ENCODE measurements around the gene WASF2. TPM values are rescaled to one million over a fixed set of nuclear protein-coding genes. Genes with fewer than 3 reads are reported as not detected.
A peak's percentile ranks its signal among the peaks of the same experiment; 100 is the strongest.

WASF2 gene
- total and polyA plus RNA-seq, 2 of the 8 experiments (the other 6 are each of a cell fraction or from before 2014, with no cell fraction given), result 32.1 to 86.6 TPM

GRCh38 chr1:27430903-27431600 lies 58.9 kb downstream of the WASF2 start:
- no peak for FAIRE-seq
- no peak for DNase-seq (ENCODE audit: low read depth in 1 of 2, low spot score in 2 of 2)
- no peaks in the 10 kb centered on the region for H3K9me3 ChIP-seq (ENCODE audit: insufficient read depth in 2 of 2, low read depth in 1 of 2, low read length in 1 of 2)
- peak overlapping the region; percentile 57 for H2BK120ac ChIP-seq (replicated peaks; ENCODE audit: low read depth, low read length)
- WGBS, 2 experiments (ENCODE audit: extremely low coverage in 1 of 2, insufficient coverage in 1 of 2, insufficient read length in 1 of 2, insufficient replicate concordance in 2 of 2, low coverage in 1 of 2, low lambda C conversion rate in 2 of 2, missing lambda C conversion rate in 1 of 2), result 69% methylated on average over 1 of the region's 1 CpG; no CpG with 5 or more reads in 1 of the 2 experiments
- no peaks in the 10 kb centered on the region for H3K27me3 ChIP-seq (replicated peaks in 1 of 4; ENCODE audit: control insufficient read depth in 3 of 4, extremely low read depth in 1 of 4, insufficient read depth in 3 of 4, low read length in 3 of 4)
- peaks cover 0 to 2% of the 10 kb centered on the region in 2 experiments for H4K20me1 ChIP-seq (replicated peaks in 1 of 2; ENCODE audit: control insufficient read depth in 1 of 2, insufficient read depth in 2 of 2, low read length in 2 of 2)
- no peak overlapping the region for H4K8ac ChIP-seq (ENCODE audit: extremely low read depth, insufficient read depth, low read length)
- no peak overlapping the region for H2BK15ac ChIP-seq (ENCODE audit: low read length)
- CTCF ChIA-PET (ENCODE audit: partially characterized antibody), result interaction anchor here (1.1 to 37.8 kb wide), 8 partner anchors 9 to 176 kb away, joined by 3 to 863 read pairs (median 10); partner anchors contain the start of gene WASF2
- H3K4me1 ChIP-seq (replicated peaks in 1 of 4; ENCODE audit: control insufficient read depth in 3 of 4, insufficient read depth in 4 of 4, low read length in 3 of 4), result peaks cover 14 to 29% (median 22%) of the 10 kb centered on the region in 4 experiments
- H4K5ac ChIP-seq (ENCODE audit: insufficient read length, low read depth, low read length), result no peak overlapping the region
- no peak overlapping the region for H2AK5ac ChIP-seq (ENCODE audit: low read depth, low read length)
- peaks cover 0 to 10% (median 3%) of the 10 kb centered on the region in 4 experiments; a peak in 2 of 8 replicates for H3K36me3 ChIP-seq (ENCODE audit: control insufficient read depth in 2 of 4, insufficient read depth in 4 of 4, low read length in 3 of 4)
- H3K4me2 ChIP-seq (ENCODE audit: insufficient read depth in 1 of 2, low read depth in 2 of 2, low read length in 2 of 2), result no peak overlapping the region
- no peak overlapping the region for H3K4me3 ChIP-seq (ENCODE audit: extremely low read depth in 1 of 4, insufficient read depth in 2 of 4, low read depth in 3 of 4, low read length in 4 of 4)
- peak overlapping the region; percentile 25; the same call in 1 of the 2 replicates for H3K27ac ChIP-seq (ENCODE audit: low read depth, low read length)
- no peak overlapping the region for H3K14ac ChIP-seq (ENCODE audit: insufficient read length)
- H2BK5ac ChIP-seq (ENCODE audit: low read depth, low read length), result peak overlapping the region; percentile 82; the same call in 1 of the 2 replicates
- no peak overlapping the region for H3K56ac ChIP-seq (replicated peaks; ENCODE audit: insufficient read length, low read depth, low read length)
- H3K79me1 ChIP-seq (ENCODE audit: low read depth, low read length), result peaks cover 9% of the 10 kb centered on the region; the same call in 1 of the 2 replicates
- no peak overlapping the region for H3K18ac ChIP-seq (ENCODE audit: extremely low read depth, low read length)
- H4K91ac ChIP-seq (replicated peaks; ENCODE audit: insufficient read length, low read length), result no peak overlapping the region
- no peak overlapping the region; the same call in 1 of the 2 replicates for H2BK12ac ChIP-seq (ENCODE audit: low read depth, low read length)
- POLR2A ChIA-PET (ENCODE audit: partially characterized antibody), result interaction anchor here (0.7 to 3.7 kb wide), 7 partner anchors 8 to 958 kb away, joined by 3 to 23 read pairs (median 4); partner anchors contain the start of gene WASF2
- H3K23me2 ChIP-seq (ENCODE audit: low read depth, low read length), result no peaks in the 10 kb centered on the region
- peak overlapping the region; percentile 56; the same call in 1 of the 2 replicates for H2BK20ac ChIP-seq (ENCODE audit: low read length)
- no peak overlapping the region for H3K23ac ChIP-seq (ENCODE audit: insufficient read length)
- peaks cover 0 to 50% of the 10 kb centered on the region in 2 experiments; a peak in 2 of 4 replicates for H3K79me2 ChIP-seq (ENCODE audit: control insufficient read depth in 1 of 2, insufficient read depth in 2 of 2, low read length in 2 of 2)
- no peak overlapping the region for H2AFZ ChIP-seq (ENCODE audit: low read length)
- no peak overlapping the region for H3K9ac ChIP-seq (replicated peaks in 1 of 4; ENCODE audit: extremely low read depth in 1 of 4, low read depth in 3 of 4, low read length in 3 of 4)
- H3K4ac ChIP-seq (replicated peaks; ENCODE audit: insufficient read length, low read depth, low read length), result no peak overlapping the region
- no peak for TF ChIP-seq NRF1 (IDR thresholded peaks at IDR 0.05; ENCODE audit: low read depth, low read length)
- no peak for TF ChIP-seq RAD21 (IDR thresholded peaks at IDR 0.05 in 1 of 2, conservative IDR thresholded peaks at IDR 0.05 in 1 of 2; ENCODE audit: low read depth in 2 of 2, low read length in 2 of 2)
- no peak for TF ChIP-seq CTBP2 (IDR thresholded peaks at IDR 0.05; ENCODE audit: borderline replicate concordance, insufficient read depth, insufficient read length, low read length)
- no peak for TF ChIP-seq POLR2AphosphoS5 (IDR thresholded peaks at IDR 0.05; ENCODE audit: low read depth, low read length)
- no peak for TF ChIP-seq CBX8 (IDR thresholded peaks at IDR 0.05; ENCODE audit: borderline replicate concordance, low read depth, low read length)
- no peak for TF ChIP-seq E2F6 (IDR thresholded peaks at IDR 0.05)
- no peak for TF ChIP-seq RFX5 (IDR thresholded peaks at IDR 0.05; ENCODE audit: borderline replicate concordance, low read depth, low read length)
- TF ChIP-seq SP4 (IDR thresholded peaks at IDR 0.05; ENCODE audit: low read length), result no peak
- TF ChIP-seq TCF12 (IDR thresholded peaks at IDR 0.05; ENCODE audit: low read depth, low read length), result no peak
- no peak for TF ChIP-seq FOSL1 (IDR thresholded peaks at IDR 0.05; ENCODE audit: insufficient read depth, low read depth, low read length)
- TF ChIP-seq SRF (IDR thresholded peaks at IDR 0.05; ENCODE audit: low read depth, low read length), result no peak

Measured in H1 (cell line).